Medulla oblongata (tissue), 1 donor: Measurements from ENCODE around the gene IZUMO1R.
A peak's percentile ranks its signal among the peaks of the same experiment; 100 is the strongest.
"Not testable (repeated sequence)": the region's sequence is repeated elsewhere in the genome, so short reads cannot be mapped to it uniquely, and the experiment has no call there.

ENCODE experiments used
- DNase-seq: peaks from one replicate; pipeline ENCODE4 v3.0.0-alpha.2; 2015; ENCODE audit errors: extremely low spot score

The IZUMO1R gene

DNA sequence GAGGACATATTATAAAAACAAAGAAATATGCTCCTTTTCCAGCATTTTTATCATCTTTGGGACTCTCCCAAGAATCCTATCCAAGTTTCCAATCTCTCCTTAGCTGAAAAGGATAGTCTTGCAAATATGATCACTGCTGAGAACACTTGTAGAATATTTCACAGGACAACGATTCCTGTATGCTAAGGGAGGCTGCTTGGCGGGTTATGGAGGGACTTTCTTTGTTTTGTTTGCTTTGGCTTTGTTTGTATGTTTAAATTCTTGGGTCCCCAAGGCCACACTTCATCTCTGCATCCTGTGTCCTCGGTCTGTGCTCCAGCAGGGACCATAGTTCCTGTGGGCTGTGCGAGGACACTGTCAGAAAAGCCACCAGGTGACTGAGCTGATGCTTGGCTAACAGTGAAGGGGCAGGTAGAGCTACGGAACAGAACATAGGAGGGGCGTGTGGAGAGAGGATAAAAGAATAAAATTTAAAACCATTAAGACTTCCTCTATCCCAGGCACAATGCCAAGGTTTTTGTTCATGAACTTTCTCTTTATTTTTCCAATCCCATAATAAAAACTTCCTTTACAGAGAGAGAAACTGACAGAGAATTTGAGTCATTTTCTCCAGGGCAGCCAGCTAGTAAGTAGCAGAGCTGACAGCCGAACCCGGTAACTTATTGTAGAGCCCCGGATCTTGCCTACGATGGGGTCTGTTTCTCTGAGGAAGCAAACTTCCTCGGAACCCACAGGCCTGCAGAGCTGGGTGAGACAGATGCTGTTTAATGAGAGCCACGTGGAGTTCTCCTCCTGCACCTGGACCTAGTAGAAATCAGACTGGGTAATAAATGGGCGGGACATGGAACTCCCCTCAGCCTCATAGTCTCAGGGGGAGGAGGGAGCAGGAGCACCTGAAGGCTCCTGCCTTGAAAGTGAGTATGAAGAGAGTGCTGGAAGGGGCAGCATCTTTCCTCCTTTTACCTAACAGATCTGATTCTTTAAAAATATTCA, at the start of gene IZUMO1R:
Gene IZUMO1R (plus strand): TSS at position 615 of the 993 bp plus-strand sequence. CDS start 1,057 bp downstream, outside the sequence.
- DNase-seq = peak; percentile 14

DNA sequence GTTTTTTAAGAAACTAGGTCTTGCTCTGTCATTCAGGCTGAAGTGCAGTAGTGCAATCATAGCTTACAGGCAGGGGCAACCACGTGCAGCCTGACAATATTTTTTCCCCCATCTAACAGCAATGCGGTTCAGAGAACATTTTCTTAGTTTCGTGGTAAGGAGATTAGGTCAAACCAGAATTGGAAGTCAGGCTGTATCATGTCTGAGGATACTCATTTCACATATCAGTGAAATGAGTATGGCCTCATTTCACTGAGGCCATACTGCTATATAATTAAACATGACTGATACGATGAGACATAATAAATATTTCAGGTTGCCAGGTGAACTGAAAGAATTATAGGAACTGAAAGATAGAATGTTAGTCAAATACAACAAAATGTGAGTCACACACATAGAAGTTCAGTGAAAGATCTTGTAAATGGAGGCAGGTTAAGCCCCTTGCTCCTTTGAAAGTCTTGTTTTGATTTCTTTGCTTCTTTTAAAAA, 32.5 kb upstream of the IZUMO1R start:
- no peak for DNase-seq

DNA sequence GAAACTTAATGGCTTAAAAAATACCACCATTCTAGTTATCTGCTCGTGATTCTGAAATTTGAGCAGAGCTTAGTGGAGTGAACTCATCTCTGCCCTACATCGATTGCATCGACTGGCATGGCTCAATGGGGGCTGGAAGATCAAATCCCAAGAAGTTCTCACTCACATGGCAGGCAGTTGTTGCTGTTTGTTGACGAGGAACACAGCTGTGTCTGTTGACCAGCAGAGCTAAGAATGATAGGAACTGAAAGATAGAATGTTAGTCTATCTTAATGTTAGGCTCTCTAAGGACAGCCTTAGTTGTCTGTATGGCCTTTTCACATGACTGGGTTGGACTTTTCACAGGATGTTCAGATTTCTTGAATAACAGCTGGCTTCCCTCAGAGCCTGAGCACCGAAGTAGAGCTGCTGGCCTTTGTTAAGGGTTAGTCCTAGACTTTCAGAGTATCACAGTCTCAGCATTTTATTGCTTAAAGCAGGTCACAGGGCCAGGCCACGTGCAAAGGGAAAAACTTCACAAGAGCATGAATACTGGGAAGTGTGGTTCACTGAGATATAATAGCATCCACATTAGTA, 31.6 kb upstream of the IZUMO1R start:
- DNase-seq = no peak

DNA sequence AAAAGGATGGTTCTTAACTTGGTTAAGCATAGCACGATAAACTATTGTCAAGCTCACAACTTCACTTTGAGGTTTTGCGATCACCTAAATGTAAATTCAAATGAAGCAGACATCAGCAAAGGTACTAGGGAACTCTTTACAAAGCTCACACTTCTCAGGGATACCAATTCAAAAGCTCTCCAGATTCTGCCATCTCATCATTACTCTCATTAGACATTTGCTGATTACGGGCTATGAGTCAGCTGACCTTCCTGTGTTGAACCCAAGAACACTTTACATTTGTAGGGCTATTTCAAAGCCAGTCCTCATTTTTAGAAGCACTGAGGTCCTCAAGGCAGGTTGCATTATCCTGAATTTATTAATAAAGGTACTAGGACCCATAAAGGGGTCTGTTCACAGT, 28.4 kb upstream of the IZUMO1R start:
- DNase-seq = no peak

DNA sequence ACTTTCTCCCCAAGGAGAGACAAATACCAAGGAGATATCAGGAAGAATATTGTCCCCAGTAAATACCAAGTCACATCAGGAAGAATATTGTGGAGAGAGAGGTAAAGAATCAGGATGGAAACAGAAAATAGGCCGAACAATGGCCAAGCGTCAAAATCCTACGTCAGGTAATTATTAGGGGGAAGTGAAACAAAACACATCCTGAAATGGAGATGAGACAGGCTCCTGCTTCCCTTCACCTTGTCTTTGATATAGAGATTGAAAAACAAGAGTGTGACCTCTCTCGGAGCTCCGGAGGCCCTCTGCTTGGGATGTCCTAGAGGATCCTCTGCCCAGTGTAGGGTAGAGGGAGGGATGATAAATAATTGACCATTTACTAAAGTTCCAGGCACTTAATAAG, 27.4 kb upstream of the IZUMO1R start:
- no peak for DNase-seq

DNA sequence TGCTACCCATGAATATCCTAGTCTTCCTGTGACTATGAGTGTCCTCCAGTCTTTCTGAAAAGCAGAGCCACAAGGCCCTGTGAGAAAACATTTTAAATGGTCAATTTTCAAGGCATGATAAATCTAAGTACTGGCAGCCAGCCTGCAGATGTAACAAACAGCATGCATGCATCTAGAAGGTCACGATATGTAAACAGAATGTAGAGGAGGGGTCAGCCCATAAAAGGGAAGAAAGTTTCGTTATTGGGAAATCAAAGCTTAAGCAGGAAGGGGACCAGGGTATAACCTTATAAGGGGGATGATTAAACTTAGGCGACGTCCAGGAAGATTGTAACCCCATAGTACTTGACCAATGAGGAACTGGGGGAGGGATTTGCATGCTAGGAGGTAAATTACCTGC, 26.2 kb upstream of the IZUMO1R start:
- DNase-seq = not testable (repeated sequence)

DNA sequence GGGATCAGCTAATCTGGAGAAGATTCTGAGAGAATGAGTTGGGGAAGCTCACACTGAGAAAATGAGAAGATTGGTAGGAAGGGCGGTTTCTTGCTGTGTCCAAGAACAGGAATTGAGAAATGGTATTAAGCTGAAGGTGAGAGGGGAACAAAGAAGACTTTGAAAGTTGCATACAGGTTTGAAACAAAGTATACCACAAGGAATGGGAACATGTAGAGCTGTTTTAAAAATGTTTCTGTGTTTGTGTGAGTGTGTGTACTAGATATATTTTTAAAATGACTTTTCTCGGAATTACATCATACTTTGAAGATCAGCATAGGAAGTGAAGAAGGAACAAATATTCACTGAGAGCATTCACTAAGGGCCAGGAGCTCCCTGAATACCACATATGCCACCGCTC, 24.4 kb upstream of the IZUMO1R start:
- DNase-seq = no peak

DNA sequence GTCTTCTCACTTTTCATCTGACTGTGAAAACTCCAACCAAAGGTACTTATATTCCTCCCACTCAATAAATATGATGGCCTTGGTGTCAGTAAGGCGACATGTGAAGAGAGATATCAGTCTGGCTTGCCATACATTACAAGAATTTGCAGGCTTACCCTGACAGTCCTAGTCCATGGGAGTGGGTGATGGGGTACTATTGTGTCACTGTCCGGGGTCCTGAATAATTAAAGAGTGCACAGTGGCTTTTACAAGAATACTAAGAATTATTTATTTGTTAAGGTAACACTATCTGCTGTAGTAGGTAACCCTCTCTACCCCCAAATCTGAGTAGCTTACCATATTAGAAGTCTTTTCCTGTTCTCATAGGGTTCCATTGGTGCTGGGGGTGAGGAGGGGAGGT, 23.1 kb upstream of the IZUMO1R start:
- no peak for DNase-seq

DNA sequence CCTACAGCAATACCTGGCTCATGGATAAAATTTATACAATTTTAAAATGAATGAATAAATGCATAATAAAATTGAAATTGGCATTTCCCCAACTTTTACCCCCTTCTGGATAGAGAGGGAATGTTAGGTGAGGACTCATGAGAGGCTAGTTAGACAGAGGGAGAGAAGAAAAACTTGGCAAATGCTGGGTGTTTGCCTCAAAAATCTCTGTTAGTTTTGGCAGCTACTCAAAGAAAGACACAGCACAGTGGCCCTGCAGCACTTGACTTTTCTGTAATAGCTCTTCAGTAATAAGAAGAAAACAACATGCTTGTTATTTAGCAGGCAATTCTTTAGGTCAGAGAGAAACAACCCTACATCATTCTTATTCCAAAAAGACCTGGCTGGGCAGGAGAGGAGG, 20.7 kb upstream of the IZUMO1R start:
- no peak for DNase-seq

DNA sequence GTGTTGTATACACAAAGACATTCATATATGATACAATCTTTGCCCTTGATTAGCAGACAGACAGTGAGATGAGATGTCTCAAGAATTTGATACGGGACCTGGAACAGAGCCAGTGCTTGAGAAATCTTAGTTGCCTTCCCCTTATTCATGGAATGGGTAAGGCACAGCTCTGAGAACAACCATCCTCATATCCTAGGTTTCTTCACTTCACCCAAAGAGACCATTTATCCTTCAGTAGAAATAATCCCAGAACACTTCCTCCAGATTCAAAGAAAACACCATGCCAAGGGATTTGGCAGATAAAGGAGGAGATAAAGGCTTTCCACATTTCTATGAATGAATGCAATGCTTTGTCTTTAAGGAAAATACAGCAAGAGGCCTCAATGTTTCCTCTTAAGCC, 8.8 kb upstream of the IZUMO1R start:
- DNase-seq = no peak

DNA sequence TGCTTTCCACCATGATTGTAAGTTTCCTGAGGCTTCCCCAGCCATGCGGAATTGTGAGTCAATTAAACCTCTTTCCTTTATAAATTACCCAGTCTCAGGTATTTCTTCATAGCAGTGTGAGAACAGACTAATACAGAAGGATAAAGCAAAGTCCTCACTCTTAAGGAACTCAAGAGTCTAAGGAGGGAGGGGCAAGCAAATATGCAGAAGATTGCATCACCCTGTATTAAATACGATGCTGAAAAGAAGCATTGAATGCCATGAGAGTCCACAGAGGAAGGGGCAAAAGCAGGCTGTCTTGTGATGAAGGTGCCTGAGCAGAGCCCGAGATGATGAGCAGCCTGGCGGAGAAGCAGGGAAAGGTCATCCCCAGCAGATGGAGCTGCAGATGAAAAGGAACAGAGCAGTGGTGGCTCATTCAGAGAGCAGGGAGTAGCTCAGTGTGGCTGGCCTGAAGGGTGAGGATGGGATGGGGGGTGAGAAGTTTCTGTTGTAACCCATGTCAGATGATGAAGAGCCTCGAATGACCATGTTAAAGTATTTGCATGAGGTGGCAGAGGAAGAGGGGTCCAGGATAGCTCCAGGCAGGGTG, 6.3 kb upstream of the IZUMO1R start:
- DNase-seq = no peak

DNA sequence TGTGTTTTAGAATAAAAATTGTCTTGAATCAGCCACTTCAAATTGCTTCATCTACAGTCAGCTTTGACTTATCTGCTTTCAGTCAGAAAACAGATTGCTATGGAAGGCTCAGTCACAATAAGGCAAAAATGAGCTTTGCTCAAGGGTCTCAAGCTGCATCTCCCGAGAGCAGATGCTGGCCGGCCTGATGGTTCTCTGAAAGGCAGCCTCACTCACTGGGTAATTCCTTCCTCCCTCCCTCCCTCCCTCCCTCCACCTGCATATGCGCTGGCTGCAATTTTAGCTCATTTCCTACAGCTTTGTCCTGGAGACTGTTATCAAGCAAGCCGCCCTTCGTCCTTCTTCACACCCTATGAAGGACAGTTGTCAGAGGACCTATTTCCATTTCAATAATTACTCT, 1.6 kb upstream of the IZUMO1R start:
- no peak for DNase-seq

DNA sequence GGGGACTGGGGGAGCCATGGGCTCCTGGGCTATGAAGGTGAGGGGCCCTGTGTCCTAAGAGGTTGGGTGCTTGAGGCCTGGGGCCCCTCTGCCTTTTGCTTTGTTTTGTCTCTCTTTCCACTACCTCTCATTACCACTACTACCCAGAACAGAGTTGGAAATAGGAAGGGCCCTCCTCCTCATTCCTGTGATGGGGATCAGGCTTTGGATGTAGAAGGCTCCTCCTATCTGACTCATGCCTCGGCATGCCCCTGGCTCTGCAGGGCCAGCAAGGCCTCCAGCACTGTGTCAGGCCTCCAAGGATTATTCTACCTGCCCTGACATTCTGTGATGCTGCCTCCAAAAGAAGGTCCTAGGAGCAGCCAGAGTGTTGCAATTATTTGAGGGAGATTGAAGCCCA, 766 bp downstream of the IZUMO1R start:
- DNase-seq = no peak

DNA sequence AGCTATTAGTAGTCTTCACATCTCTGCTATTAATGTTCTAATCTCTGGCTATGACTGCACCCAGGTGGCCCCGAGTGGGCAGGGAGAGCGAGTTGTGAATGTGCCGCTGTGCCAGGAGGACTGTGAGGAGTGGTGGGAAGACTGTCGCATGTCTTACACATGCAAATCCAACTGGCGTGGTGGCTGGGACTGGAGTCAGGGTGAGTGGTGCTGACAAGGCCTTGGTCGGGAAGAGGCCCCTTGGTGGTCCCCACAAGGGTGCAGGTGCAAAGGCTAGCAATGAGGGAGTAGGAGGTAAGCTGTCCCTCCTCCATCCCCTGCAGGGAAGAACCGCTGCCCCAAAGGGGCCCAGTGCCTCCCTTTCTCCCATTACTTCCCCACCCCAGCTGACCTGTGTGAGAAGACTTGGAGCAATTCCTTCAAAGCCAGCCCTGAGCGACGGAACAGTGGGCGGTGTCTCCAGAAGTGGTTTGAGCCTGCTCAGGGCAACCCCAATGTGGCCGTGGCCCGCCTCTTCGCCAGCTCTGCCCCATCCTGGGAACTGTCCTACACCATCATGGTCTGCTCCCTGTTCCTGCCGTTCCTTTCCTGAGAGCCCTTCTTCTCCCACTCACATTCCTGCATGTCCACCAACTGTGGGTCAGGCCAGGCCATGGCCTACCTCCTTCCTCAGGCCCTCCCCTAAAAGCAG, 2.9 kb downstream of the IZUMO1R start:
- no peak for DNase-seq

DNA sequence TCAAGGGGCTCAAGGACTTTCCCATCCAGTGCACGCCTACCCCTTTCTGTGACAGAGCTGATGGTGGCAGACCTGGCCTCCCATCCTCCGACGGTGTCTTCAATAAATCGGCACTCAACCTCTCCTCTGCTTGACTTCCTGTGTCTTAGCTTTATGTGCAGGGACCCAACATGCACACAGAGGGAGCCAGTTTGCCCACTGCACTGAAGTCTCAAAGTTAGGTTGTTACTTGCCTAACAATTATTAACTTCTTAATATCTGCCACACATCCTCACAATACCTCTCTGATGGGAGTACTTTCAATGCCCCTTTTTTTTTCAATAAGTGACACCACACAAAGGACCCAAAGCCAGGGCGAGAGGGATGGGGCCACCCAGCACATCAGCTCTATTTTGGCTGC, 3.6 kb downstream of the IZUMO1R start:
- DNase-seq = no peak

DNA sequence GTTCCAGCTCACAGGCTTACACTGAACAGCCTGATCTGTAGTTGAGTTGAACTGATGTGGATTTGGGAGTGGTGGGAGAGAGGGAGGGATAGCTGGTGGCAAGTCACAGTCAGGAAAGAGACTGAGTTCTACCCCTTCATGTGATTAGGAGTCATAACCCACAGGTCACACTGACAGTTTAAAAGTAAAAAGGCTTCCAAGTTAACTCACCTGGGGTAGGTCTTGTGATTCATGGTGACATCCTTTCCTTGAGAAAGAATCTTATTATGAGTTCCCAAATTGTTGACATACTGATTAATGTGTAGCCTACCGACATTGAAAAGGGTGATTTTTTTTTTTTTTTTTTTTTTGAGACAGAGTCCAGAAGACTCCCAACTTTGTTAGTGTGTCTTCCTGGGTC, 5.4 kb downstream of the IZUMO1R start:
- no peak for DNase-seq

DNA sequence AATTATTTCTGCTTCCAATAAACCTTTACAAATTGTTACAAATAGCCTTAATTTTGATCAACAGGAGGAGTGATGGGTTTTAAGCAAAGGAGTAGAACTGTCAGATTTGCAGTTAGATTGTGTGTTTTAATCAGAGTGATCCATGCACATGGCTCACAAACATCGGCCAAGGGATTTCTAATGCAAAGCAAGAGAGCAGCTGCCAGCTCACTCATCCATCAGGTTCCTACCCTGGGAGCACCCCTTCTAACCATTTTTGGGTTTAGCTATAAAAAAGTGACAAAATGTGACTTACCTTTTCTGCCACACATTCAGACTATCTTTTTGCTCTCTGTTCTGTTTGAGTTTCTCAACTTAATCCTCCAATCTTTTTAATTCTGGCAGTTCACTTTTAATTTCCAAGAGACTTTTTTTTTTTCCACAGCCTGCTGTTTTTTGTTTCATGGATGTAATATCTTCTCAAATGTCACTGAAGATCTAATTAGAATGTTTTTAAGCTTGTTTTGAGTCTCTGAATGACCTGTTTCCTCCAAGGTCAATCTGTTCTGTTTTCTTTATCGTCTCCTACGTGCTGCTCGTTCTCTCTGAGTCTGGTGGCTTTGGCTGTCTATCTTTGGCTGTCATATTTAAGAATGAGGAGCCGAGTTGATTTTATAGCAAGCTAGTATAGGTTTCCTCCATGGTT, 6.0 kb downstream of the IZUMO1R start:
- no peak for DNase-seq

DNA sequence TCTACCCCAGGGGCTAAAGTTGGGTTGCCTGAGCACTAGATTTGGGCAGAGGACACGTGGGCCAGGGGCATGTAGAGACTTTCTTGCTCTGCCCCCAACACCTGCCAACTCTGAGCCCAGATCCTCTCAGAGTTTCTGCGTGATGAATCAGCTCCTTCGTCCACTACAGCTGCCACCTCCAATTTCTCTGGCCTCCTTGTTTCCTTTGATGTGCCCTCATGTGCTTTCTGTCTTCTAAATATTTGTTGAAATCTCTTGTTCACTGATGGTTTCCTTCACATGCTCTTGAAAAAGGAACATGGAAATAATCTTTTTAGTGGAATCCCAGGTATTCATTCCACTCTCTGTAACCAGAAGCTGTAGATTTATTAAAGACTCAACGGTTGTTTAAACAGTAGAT, 8.0 kb downstream of the IZUMO1R start:
- DNase-seq = no peak

DNA sequence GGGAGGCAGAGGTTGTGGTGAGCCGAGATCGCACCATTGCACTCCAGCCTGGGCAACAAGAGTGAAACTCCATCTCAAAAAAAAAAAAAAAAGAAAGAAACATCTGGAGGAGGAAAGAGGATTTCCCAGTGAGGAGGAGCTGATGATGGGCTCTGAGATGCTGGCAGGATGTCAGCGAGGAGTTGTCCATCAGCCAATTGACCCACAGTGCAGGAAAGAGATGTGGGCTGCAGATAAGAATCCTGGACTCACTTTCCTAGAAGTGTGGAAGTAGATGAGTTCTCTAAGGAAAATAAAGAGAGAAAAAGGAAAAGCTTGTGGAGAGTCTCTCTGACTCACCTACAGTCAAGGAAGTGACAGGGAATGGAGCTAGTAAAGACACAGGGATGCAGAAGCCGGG, 9.7 kb downstream of the IZUMO1R start:
- DNase-seq = no peak

DNA sequence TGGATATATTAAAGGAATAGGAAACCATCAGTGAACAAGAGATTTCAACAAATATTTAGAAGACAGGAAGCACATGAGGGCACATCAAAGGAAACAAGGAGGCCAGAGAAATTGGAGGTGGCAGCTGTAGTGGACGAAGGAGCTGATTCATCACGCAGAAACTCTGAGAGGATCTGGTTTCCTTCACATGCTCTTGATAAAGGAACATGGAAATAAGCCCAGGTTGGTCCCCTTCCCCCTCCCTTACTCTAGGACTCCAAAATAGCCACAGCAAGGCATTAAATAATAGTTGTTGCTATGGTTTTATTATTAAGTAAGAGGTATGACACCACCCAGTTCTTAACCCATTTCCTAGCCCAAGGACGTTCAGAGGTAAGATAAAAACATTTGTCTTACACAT, 11.3 kb downstream of the IZUMO1R start:
- no peak for DNase-seq

DNA sequence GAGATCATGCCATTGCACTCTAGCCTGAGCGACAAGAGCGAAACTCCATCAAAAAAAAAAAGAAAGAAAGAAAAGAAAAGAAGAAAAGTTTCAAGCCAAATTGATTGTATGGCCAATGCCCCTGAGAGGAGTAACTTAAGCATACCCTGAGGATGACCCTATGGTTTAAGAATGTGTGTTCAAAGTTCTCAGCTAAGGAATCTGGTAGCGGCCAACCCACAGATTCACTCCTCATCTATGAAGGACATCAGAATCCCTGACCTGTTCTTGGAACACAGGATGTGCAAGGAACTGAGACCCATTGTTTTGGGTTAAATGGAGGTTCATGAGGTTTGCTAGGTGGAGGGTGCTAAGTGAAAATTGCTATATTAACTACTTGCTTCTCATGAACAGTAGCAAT, 18.1 kb downstream of the IZUMO1R start:
- no peak for DNase-seq

DNA sequence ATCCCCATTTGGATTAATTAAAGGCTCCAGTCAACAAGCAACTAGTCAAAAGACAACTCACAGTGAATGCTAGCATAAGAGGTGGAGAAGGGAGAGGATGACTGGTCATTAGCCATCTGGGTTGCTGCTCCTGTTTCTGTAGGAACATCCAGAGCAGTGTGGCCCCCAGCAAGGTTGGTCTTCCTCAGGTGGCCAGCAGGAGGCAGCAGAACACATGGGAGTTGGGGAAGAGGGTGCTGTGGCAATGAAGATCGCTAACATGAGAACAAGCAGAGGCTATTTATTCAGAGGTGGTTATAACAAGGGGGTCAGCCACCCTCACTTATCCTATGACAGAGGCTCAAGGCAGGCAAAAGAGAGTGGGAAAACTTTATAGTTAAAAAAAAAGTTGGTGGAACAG, 21.3 kb downstream of the IZUMO1R start:
- no peak for DNase-seq
